Gastroesophageal sphincter (tissue), 3 donors: ENCODE measurements around the gene CDH13.

Experiments
- POLR2AphosphoS5 ChIP-seq: sonication (generic); formaldehyde crosslinking; IDR thresholded peaks from one replicate; pipeline ENCODE4 v1.6.1; 2017; ENCODE audit warnings: antibody characterized with exemption
- TF ChIP-seq, protein P1 (sequence below), 4 experiments: fragments of 200-600 bp in 2 of 4; fragments of 450-650 bp in 2 of 4; sonication (generic) in 1 of 4; IDR thresholded peaks; one replicate each; pipeline ENCODE4 v1.5.1; 2017 to 2019; ENCODE audit warnings: antibody characterized with exemption in 4 of 4, mild to moderate bottlenecking in 2 of 4, moderate library complexity in 2 of 4

DNA sequence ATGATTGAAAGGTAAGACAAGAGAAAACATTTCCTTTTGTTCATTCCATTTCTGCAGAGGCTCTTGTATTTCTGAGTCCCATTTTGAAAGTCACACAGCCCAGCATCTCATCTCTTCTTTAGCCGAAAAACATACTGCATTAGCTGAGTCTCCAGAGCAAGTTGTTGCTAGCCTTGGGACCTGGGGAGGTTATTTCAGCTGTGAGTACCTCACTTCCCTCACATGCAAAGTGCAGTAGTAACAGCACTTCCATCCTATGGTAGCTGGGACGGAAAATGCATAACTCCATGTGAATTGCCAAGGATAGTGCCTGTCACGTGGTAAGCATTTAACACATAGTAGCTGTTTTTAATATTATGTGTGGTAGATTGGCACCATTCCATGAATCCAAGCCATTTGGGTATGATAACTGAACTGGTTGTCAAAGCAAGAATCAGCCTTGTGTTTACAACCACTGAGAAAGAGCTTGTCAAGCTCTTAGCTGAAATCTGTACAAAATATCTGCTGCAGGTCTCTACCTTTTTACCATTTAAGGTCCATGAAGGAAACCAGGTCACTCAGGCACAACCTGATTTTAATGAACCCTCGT, 345.7 kb downstream of the CDH13 start:
- TF ChIP-seq, protein P1, sequence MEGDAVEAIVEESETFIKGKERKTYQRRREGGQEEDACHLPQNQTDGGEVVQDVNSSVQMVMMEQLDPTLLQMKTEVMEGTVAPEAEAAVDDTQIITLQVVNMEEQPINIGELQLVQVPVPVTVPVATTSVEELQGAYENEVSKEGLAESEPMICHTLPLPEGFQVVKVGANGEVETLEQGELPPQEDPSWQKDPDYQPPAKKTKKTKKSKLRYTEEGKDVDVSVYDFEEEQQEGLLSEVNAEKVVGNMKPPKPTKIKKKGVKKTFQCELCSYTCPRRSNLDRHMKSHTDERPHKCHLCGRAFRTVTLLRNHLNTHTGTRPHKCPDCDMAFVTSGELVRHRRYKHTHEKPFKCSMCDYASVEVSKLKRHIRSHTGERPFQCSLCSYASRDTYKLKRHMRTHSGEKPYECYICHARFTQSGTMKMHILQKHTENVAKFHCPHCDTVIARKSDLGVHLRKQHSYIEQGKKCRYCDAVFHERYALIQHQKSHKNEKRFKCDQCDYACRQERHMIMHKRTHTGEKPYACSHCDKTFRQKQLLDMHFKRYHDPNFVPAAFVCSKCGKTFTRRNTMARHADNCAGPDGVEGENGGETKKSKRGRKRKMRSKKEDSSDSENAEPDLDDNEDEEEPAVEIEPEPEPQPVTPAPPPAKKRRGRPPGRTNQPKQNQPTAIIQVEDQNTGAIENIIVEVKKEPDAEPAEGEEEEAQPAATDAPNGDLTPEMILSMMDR (IDR thresholded peaks at IDR 0.05), result no peak
- no peak for TF ChIP-seq POLR2AphosphoS5
